Caco-2 (cell line): ENCODE measurements around the gene SMARCA2. TPM values are rescaled to one million over a fixed set of nuclear protein-coding genes. Genes with fewer than 3 reads are reported as not detected.

Experiments used
- BruUV-seq: library from RNA; stranded (reverse); fragments of 400-500 nt; replicated peaks from 2 replicates; lab custom pipeline; 2021; lab: Mats Ljungman, UMichigan
- CTCF ChIA-PET: fragments of 300-600 bp; sonication (Branson Sonifier 250); formaldehyde crosslinking; loops from one replicate; lab custom pipeline; 2022; ENCODE audit warnings: antibody characterized with exemption; lab: Charles Lee
- POLR2A ChIA-PET: fragments of 300-600 bp; sonication (Branson Sonifier 250); formaldehyde crosslinking; loops from one replicate; lab custom pipeline; 2022; ENCODE audit warnings: antibody characterized with exemption; lab: Charles Lee
- DNase-seq, 2 experiments: peaks; one replicate each; pipeline versions ENCODE4 v3.0.0 to v3.0.0-alpha.2; 2020 to 2022
- H3K27me3 ChIP-seq: replicated peaks from 2 replicates; pipeline ENCODE4 v1.6.0; 2011; ENCODE audit warnings: low read length; ENCODE audit not compliant: control insufficient read depth, insufficient read depth
- H3K36me3 ChIP-seq: 2 replicates; pipeline ENCODE4 v1.5.1; 2011; ENCODE audit warnings: low read length; ENCODE audit not compliant: control insufficient read depth, insufficient read depth
- H3K4me1 ChIP-seq: fragments of 250-450 bp; sonication (Bioruptor Pico); 2 replicates; pipeline ENCODE4 v1.5.1; 2020; ENCODE audit warnings: mild to moderate bottlenecking
- H3K4me3 ChIP-seq: 2 replicates; pipeline ENCODE4 v1.5.1; 2011; ENCODE audit warnings: low read depth, mild to moderate bottlenecking, control low read depth, low read length
- H3K9me3 ChIP-seq: fragments of 250-450 bp; sonication (Bioruptor Pico); 2 replicates; pipeline ENCODE4 v1.5.1; 2020; ENCODE audit warnings: mild to moderate bottlenecking, moderate library complexity
- H3K27ac Mint-ChIP-seq: one replicate; pipeline ENCODE4 v1.8.0; 2022; ENCODE audit warnings: mixed read lengths; ENCODE audit not compliant: unreplicated experiment
- H3K27me3 Mint-ChIP-seq: one replicate; pipeline ENCODE4 v1.8.0; 2022; ENCODE audit warnings: mixed read lengths; ENCODE audit not compliant: insufficient read depth, unreplicated experiment
- H3K36me3 Mint-ChIP-seq: one replicate; pipeline ENCODE4 v1.8.0; 2022; ENCODE audit warnings: mild to moderate bottlenecking, mixed read lengths; ENCODE audit not compliant: insufficient read depth, unreplicated experiment
- H3K4me1 Mint-ChIP-seq: one replicate; pipeline ENCODE4 v1.8.0; 2022; ENCODE audit warnings: low read depth, mixed read lengths; ENCODE audit not compliant: unreplicated experiment
- H3K4me3 Mint-ChIP-seq: one replicate; pipeline ENCODE4 v1.8.0; 2022; ENCODE audit warnings: mild to moderate bottlenecking, moderate library complexity, mixed read lengths; ENCODE audit not compliant: unreplicated experiment
- H3K9me3 Mint-ChIP-seq: one replicate; pipeline ENCODE4 v1.8.0; 2022; ENCODE audit warnings: mixed read lengths; ENCODE audit not compliant: unreplicated experiment
- intact Hi-C: fragments of 100-400 bp; cut with micrococcal nuclease; formaldehyde crosslinking; loops from one replicate; pipeline ENCODE4 v1.10.0; 2022; ENCODE audit not compliant: unreplicated experiment
- total RNA-seq: library from RNA; stranded (reverse); gene quantifications from 2 replicates; pipeline ENCODE4 v1.2.3, GENCODE V29; 2022
- TF ChIP-seq, protein P1 (sequence below), 2 experiments: fragments of 200-600 bp in 1 of 2; IDR thresholded peaks; 1 replicate in 1 of 2; 2 replicates in 1 of 2; pipeline versions ENCODE4 v1.5.1 to v1.8.0; 2011 to 2022; ENCODE audit warnings: antibody characterized with exemption in 1 of 2, control low read depth in 1 of 2, inconsistent platforms in 1 of 2, low read depth in 1 of 2, low read length in 1 of 2, mild to moderate bottlenecking in 1 of 2, moderate library complexity in 1 of 2; ENCODE audit not compliant: insufficient read depth in 1 of 2, severe bottlenecking in 1 of 2, unreplicated experiment in 1 of 2

Gene SMARCA2
- total RNA-seq, 1 experiment from 2014 or later = 13.5 TPM

DNA sequence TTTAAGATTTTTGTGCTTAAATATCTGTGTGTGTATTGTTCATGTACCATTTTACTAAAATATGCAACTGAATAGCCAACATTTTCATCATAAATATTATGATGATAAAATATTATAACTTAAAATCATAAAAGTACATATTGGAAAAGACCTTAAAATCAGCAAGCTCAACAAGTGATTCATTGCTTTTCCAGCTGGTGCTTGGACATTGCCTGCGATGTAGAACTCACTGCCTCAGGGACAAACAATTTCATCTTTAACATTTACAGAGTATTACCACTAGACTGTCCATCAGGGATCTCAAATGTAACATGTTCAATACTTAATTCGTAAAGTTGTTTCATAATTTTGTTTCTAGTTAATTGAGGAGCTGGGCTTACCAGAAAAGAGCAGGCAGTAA, 17.5 kb upstream of the SMARCA2 start:
- Mint-ChIP-seq H3K9me3 (no peaks in the 10 kb centered on the region), H3K27ac (no peak overlapping the region), H3K27me3 (peaks cover 7% of the 10 kb centered on the region), H3K36me3 (no peaks in the 10 kb centered on the region), H3K4me1 (no peaks in the 10 kb centered on the region), H3K4me3 (no peak overlapping the region)
- H3K4me3 ChIP-seq = no peak overlapping the region
- no peaks in the 10 kb centered on the region for H3K36me3 ChIP-seq
- intact Hi-C loops = no loop called here
- no peaks in the 10 kb centered on the region for H3K27me3 ChIP-seq
- TF ChIP-seq, protein P1, sequence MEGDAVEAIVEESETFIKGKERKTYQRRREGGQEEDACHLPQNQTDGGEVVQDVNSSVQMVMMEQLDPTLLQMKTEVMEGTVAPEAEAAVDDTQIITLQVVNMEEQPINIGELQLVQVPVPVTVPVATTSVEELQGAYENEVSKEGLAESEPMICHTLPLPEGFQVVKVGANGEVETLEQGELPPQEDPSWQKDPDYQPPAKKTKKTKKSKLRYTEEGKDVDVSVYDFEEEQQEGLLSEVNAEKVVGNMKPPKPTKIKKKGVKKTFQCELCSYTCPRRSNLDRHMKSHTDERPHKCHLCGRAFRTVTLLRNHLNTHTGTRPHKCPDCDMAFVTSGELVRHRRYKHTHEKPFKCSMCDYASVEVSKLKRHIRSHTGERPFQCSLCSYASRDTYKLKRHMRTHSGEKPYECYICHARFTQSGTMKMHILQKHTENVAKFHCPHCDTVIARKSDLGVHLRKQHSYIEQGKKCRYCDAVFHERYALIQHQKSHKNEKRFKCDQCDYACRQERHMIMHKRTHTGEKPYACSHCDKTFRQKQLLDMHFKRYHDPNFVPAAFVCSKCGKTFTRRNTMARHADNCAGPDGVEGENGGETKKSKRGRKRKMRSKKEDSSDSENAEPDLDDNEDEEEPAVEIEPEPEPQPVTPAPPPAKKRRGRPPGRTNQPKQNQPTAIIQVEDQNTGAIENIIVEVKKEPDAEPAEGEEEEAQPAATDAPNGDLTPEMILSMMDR (IDR thresholded peaks at IDR 0.05; ENCODE audit: insufficient read depth in 1 of 2, low read depth in 1 of 2, low read length in 1 of 2, severe bottlenecking in 1 of 2, unreplicated experiment in 1 of 2) = no peak
- BruUV-seq = no TSS peak
- ChIA-PET POLR2A (no interaction called here), CTCF (no interaction called here)
- no peak for DNase-seq
- no peaks in the 10 kb centered on the region for H3K9me3 ChIP-seq
- H3K4me1 ChIP-seq = no peaks in the 10 kb centered on the region

DNA sequence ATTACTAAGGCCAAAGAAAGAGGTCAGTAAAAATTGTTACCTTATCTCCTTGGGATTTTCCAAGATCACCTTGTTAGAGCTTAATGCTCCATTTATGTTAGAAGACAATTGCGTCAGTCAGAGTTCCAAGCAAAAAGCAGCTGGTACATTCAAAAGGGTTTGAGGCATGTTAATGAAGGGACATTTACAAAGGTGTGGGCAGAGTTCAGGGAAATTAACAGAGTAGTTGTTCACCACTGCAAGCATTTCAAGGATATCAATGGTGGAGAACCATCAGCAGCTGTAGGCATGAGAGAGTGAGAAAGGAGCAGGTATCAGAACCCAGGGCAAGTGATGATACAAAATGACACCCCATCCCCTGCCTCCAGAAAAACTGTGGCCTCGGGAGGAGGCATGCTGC, 17.0 kb upstream of the SMARCA2 start:
- H3K27me3 Mint-ChIP-seq = peaks cover 7% of the 10 kb centered on the region
- CTCF ChIA-PET = no interaction called here

DNA sequence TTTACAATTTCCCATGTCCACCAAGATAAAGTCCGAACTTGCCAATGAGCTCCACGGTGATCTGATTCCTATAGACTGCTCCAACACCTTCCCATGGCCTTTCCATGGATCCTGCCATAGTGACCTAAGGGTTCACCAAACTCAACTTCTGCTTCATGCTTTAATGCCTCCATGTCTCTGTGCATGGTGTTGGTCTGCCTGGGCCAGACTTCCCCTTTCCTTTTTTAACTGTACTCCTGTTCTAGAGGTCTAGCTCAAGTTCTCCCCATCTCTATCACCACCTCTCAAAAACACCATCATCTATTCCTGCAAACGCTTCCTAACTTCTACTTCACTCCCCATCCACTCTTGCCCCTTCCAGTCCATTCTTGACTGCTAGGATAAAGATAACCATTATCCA, 14.8 kb upstream of the SMARCA2 start:
- Mint-ChIP-seq H3K36me3 (no peaks in the 10 kb centered on the region), H3K4me1 (no peaks in the 10 kb centered on the region), H3K27ac (no peak overlapping the region), H3K9me3 (no peaks in the 10 kb centered on the region), H3K4me3 (no peak overlapping the region), H3K27me3 (peaks cover 11% of the 10 kb centered on the region)
- POLR2A ChIA-PET = no interaction called here
- TF ChIP-seq, protein P1 (IDR thresholded peaks at IDR 0.05; ENCODE audit: insufficient read depth in 1 of 2, low read depth in 1 of 2, low read length in 1 of 2, severe bottlenecking in 1 of 2, unreplicated experiment in 1 of 2) = no peak
- H3K9me3 ChIP-seq = no peaks in the 10 kb centered on the region
- no peak for DNase-seq
- intact Hi-C loops = no loop called here
- H3K27me3 ChIP-seq = no peaks in the 10 kb centered on the region
- no peak overlapping the region for H3K4me3 ChIP-seq
- H3K36me3 ChIP-seq = no peaks in the 10 kb centered on the region
- H3K4me1 ChIP-seq = no peaks in the 10 kb centered on the region
- no TSS peak for BruUV-seq
- CTCF ChIA-PET = no interaction called here

More for the DNA sequence above, 17.0 kb upstream of the SMARCA2 start:
- Mint-ChIP-seq H3K36me3 (no peaks in the 10 kb centered on the region), H3K9me3 (no peaks in the 10 kb centered on the region), H3K4me1 (no peaks in the 10 kb centered on the region), H3K27ac (no peak overlapping the region), H3K4me3 (no peak overlapping the region)
- Histone ChIP-seq H3K4me1 (no peaks in the 10 kb centered on the region), H3K9me3 (no peaks in the 10 kb centered on the region), H3K36me3 (no peaks in the 10 kb centered on the region), H3K4me3 (no peak overlapping the region), H3K27me3 (no peaks in the 10 kb centered on the region)
- no TSS peak for BruUV-seq
- TF ChIP-seq, protein P1 (IDR thresholded peaks at IDR 0.05; ENCODE audit: insufficient read depth in 1 of 2, low read depth in 1 of 2, low read length in 1 of 2, severe bottlenecking in 1 of 2, unreplicated experiment in 1 of 2) = no peak
- no peak for DNase-seq
- POLR2A ChIA-PET = no interaction called here
- intact Hi-C loops = no loop called here
